Endometrial microvascular endothelial cells (primary cell): ENCODE measurements around the gene GABRG2. TPM values are rescaled to one million over a fixed set of nuclear protein-coding genes. Genes with fewer than 3 reads are reported as not detected.

Experiments used
- in situ Hi-C: cut with HindIII; loops from 2 replicates; pipeline ENCODE4 v1.10.0; 2017; ENCODE audit warnings: low sequenced_read_pairs, low pct_unique_long_range_greater_than_20kb; ENCODE audit errors: inconsistent ontology term
- total RNA-seq: library from RNA; depleted of rRNA; stranded (reverse); fragments of >200 nt; gene quantifications from one replicate; pipeline ENCODE4 v1.2.3, GENCODE V29; 2015; ENCODE audit errors: inconsistent ontology term

Gene GABRG2
- total RNA-seq, 1 donor from 2014 or later, result not detected

DNA sequence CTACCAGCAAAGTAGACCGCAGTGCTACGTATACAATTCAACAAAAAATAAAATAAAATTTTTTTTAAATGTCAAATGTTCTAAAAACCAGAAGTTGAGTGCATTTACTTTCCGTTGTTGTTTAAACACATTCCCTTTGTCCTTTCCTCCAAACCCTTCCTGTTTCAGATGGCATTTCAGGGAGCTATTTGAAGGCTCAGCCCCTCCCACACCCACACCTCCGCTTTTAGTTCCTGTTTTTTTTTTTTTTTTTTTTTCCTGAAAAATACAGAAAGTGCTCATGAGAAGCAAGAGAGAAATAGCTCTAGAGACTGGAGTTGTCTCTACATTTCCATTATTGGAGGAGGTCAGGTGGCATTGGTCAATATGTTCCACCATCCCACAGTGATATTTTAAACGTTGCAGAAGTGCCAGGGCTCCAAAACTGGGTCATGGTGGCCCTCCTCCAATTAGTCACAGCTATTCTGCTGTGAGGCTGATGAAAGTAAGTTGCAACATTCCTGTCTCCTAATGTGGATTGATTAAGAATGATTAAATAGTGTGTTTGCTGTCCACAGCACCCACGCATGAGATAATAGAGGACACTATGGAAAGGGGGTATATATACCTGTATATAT lies 106.9 kb downstream of the GABRG2 start:
- in situ Hi-C loops, result no loop called here

DNA sequence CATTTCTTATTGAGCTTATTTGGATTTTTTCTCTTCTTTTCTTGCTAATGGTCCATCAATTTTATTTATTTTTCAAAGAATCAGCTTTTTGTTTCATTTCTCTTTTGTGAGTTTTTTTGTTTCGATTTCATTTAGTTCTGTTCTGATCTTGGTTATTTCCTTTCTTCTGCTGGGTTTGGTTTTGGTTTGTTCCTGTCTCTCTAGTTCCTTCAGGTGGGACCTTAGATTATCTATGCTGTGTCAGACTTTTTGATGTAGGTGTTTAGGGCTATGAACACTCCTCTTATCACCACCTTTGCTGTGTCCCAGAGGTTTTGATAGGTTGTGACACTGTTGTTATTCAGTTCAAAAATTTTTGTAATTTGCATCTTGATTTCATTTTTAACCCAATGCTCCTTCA lies 119.8 kb downstream of the GABRG2 start:
- in situ Hi-C loops, result no loop called here

DNA sequence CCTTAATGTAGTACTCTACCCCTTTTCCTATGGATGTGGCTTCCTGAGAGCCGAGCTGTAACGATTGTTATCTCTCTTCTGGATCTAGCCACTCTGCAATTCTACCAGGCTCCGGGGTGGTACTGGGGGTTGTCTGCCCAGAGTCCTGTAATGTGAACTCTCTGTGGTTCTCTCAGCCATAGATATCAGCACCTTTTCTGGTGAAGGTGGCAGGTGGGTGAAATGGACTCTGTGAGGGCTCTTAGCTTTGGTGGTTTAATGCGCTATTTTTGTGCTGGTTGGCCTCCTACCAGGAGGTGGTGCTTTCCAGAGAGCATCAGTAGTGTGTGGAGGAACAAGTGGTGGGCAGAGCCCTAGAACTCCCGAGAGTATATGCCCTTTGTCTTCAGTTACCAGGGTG lies 122.1 kb downstream of the GABRG2 start:
- in situ Hi-C loops, result no loop called here

DNA sequence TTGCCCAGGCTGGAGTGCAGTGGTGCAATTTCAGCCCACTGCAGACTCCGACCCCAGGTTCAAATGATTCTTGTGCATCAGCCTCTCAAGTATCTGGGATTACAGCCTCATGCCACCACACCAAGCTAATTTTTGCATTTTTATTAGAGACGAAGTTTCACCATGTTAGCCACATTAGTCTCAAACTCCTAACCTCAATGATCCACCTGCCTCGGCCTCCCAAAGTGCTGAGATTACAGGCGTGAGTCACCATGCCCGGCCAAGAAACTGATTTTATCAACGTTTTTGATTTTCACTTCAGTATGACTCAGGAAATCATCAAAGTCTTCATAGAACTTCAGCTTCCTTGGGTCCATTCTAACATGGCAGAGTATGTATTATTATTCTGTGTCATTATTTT lies 125.4 kb downstream of the GABRG2 start:
- in situ Hi-C loops, result no loop called here

- in situ Hi-C loops, result no loop called here
Observed at GRCh38 chr5:162196351-162196750, 128.8 kb downstream of the GABRG2 start.

GRCh38 chr5:162202285-162202880 lies 134.8 kb downstream of the GABRG2 start:
- in situ Hi-C loops, result no loop called here

Other genes starting within 250 kb of the GABRG2 start
- gene GABRA1, start 219.7 kb upstream of the GABRG2 start, total RNA-seq, result not detected